Measurements from ENCODE around the gene RSAD1.
A peak's percentile ranks its signal among the peaks of the same experiment; 100 is the strongest.

The RSAD1 gene

GRCh38 chr17:50493744-50494143, 15.1 kb downstream of the RSAD1 start:
- no peak for DNase-seq (ENCODE audit: low read depth)

- DNase-seq (ENCODE audit: low read depth) = no peak
These were observed 16.7 kb downstream of the RSAD1 start for GRCh38 chr17:50495217-50495823.

- DNase-seq (ENCODE audit: low read depth) = no peak
These were observed 17.3 kb downstream of the RSAD1 start for GRCh38 chr17:50495918-50496317.

GRCh38 chr17:50498021-50498874, 19.6 kb downstream of the RSAD1 start:
- no peak for DNase-seq (ENCODE audit: low read depth)

GRCh38 chr17:50499270-50499669, 20.6 kb downstream of the RSAD1 start:
- no peak for DNase-seq (ENCODE audit: low read depth)

GRCh38 chr17:50499721-50500120, 21.1 kb downstream of the RSAD1 start:
- no peak for DNase-seq (ENCODE audit: low read depth)

GRCh38 chr17:50501054-50501453, 22.4 kb downstream of the RSAD1 start:
- DNase-seq (ENCODE audit: low read depth) = no peak

GRCh38 chr17:50502301-50502990, 23.8 kb downstream of the RSAD1 start:
- DNase-seq (ENCODE audit: low read depth) = no peak

- no peak for DNase-seq (ENCODE audit: low read depth)
These were observed 27.0 kb downstream of the RSAD1 start for GRCh38 chr17:50505591-50506130.

- DNase-seq (ENCODE audit: low read depth) = no peak
These were observed 27.6 kb downstream of the RSAD1 start for GRCh38 chr17:50506298-50506697.

GRCh38 chr17:50507871-50508572, 29.4 kb downstream of the RSAD1 start, which contains the start of gene MYCBPAP:
TSS of gene MYCBPAP (plus strand) at chr17:50508439. CDS start at chr17:50508675, 236 bp downstream.
- peak; percentile 70 for DNase-seq (ENCODE audit: low read depth)

GRCh38 chr17:50508573-50509460, 30.2 kb downstream of the RSAD1 start:
- DNase-seq (ENCODE audit: low read depth) = no peak

- DNase-seq (ENCODE audit: low read depth) = peak; percentile 20
These were observed 32.4 kb downstream of the RSAD1 start for GRCh38 chr17:50511058-50511457.

GRCh38 chr17:50513495-50513894, 34.8 kb downstream of the RSAD1 start:
- no peak for DNase-seq (ENCODE audit: low read depth)

- DNase-seq (ENCODE audit: low read depth) = no peak
These were observed 35.7 kb downstream of the RSAD1 start for GRCh38 chr17:50514388-50514787.

- no peak for DNase-seq (ENCODE audit: low read depth)
These were observed 36.5 kb downstream of the RSAD1 start for GRCh38 chr17:50514936-50515702.

- DNase-seq (ENCODE audit: low read depth) = no peak
These were observed 38.4 kb downstream of the RSAD1 start for GRCh38 chr17:50517011-50517410.

GRCh38 chr17:50517504-50518383, 39.1 kb downstream of the RSAD1 start:
- DNase-seq (ENCODE audit: low read depth) = no peak

Data from T follicular helper cell (primary cell).